Neutrophil (primary cell): ENCODE measurements around the gene MPHOSPH8.

Source experiments
- H3K27ac ChIP-seq: fragments of 200-600 bp; sonication (generic); 2 replicates; pipeline ENCODE4 v1.5.1; 2016; ENCODE audit warnings: mild to moderate bottlenecking, moderate library complexity
- H3K27me3 ChIP-seq: fragments of 200-600 bp; sonication (generic); 2 replicates; pipeline ENCODE4 v1.6.0; 2016; ENCODE audit warnings: mild to moderate bottlenecking
- H3K36me3 ChIP-seq: fragments of 200-600 bp; sonication (generic); 2 replicates; pipeline ENCODE4 v1.5.1; 2017
- H3K4me1 ChIP-seq, 2 experiments: fragments of 200-600 bp in 1 of 2; sonication (generic) in 1 of 2; 1 replicate in 1 of 2; 2 replicates in 1 of 2; pipeline versions ENCODE4 v1.5.1 to v1.6.1; 2013 to 2016; ENCODE audit warnings: low read depth in 1 of 2, low read length in 1 of 2, mild to moderate bottlenecking in 1 of 2, moderate library complexity in 1 of 2; ENCODE audit not compliant: control insufficient read depth in 1 of 2, insufficient read depth in 1 of 2
- H3K4me3 ChIP-seq, 2 experiments: fragments of 200-600 bp in 1 of 2; sonication (generic) in 1 of 2; 1 replicate in 1 of 2; 2 replicates in 1 of 2; pipeline ENCODE4 v1.5.1; 2013 to 2016; ENCODE audit warnings: low read depth in 1 of 2, low read length in 1 of 2, mild to moderate bottlenecking in 1 of 2, moderate library complexity in 1 of 2
- H3K9me3 ChIP-seq: fragments of 200-600 bp; sonication (generic); 2 replicates; pipeline ENCODE4 v1.5.1; 2016
- TF ChIP-seq, protein P1 (sequence below): fragments of 200-600 bp; sonication (generic); IDR thresholded peaks from 2 replicates; pipeline ENCODE4 v1.5.1; 2016; ENCODE audit warnings: antibody characterized with exemption

MPHOSPH8 gene

DNA sequence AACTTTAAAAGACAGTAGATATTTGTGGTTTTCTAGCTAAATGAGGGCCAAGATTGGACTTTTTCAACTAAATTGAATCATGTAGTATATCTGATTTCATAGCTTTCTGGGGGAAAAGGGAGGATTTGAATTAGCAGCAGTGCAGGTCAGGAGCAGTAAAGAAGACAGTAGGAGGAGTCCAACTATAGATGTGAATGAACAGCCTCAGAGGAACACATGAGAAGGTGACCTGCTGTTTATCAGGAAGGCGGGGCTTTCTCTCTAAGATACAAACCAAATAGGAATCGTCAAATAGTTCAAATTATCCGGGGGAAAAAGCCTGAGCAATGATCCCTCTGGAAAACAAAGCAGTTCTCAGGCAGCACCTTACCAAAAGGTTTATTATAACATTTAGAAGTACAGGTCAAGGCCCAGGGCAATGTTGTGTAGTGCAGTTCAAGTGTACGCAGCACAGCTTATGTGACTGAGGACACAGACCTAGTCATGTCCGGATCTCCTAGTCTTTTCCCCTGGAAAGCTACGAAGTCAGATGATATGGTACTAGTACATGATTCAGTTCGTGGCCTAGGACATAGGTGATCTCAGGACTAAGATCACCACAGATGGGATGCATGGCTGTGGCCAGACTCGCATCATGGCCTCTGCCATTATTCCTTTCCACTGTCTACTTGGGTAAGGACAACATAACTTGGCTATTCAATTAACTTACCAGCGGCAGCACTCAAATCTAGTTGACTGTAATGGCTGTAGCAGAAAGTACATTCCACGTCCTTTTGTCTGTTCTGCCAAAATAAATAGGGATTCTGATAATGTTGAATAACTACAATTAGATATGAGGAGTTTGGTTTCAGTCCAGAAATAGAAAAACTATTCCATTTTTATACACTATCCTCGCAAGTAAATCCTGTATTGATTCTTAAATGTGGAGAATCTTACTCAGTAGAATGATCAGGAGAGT is 40.3 kb downstream of the MPHOSPH8 start:
- TF ChIP-seq, protein P1, sequence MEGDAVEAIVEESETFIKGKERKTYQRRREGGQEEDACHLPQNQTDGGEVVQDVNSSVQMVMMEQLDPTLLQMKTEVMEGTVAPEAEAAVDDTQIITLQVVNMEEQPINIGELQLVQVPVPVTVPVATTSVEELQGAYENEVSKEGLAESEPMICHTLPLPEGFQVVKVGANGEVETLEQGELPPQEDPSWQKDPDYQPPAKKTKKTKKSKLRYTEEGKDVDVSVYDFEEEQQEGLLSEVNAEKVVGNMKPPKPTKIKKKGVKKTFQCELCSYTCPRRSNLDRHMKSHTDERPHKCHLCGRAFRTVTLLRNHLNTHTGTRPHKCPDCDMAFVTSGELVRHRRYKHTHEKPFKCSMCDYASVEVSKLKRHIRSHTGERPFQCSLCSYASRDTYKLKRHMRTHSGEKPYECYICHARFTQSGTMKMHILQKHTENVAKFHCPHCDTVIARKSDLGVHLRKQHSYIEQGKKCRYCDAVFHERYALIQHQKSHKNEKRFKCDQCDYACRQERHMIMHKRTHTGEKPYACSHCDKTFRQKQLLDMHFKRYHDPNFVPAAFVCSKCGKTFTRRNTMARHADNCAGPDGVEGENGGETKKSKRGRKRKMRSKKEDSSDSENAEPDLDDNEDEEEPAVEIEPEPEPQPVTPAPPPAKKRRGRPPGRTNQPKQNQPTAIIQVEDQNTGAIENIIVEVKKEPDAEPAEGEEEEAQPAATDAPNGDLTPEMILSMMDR, result no peak
- Histone ChIP-seq H3K4me1 (no peaks in the 10 kb centered on the region), H3K27me3 (no peaks in the 10 kb centered on the region), H3K4me3 (no peak overlapping the region), H3K36me3 (peaks cover 96% of the 10 kb centered on the region), H3K9me3 (no peaks in the 10 kb centered on the region), H3K27ac (no peak overlapping the region)

DNA sequence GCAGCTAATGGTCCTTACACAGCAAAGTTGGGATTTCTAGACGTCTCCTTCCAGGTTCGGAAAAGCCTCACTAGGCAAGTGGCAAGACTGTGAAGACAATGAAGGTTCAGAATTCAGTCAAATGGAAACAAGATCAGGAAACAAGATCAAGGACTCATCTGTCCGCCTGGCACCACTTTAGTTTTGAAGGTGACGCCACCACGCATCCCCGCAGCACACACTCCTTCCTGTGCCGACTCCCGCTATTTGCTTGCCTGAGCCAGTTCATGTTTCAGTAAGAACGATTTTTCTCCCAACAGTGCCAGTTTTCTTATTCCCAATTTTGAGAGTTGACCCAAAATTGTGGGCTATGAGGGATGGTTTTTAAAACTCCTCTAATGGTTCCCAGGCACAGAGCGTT is 41.4 kb downstream of the MPHOSPH8 start:
- no peaks in the 10 kb centered on the region for H3K4me1 ChIP-seq
- no peaks in the 10 kb centered on the region for H3K27me3 ChIP-seq
- H3K27ac ChIP-seq, result no peak overlapping the region
- TF ChIP-seq, protein P1, result no peak
- no peaks in the 10 kb centered on the region for H3K9me3 ChIP-seq
- no peak overlapping the region for H3K4me3 ChIP-seq
- peaks cover 86% of the 10 kb centered on the region for H3K36me3 ChIP-seq

DNA sequence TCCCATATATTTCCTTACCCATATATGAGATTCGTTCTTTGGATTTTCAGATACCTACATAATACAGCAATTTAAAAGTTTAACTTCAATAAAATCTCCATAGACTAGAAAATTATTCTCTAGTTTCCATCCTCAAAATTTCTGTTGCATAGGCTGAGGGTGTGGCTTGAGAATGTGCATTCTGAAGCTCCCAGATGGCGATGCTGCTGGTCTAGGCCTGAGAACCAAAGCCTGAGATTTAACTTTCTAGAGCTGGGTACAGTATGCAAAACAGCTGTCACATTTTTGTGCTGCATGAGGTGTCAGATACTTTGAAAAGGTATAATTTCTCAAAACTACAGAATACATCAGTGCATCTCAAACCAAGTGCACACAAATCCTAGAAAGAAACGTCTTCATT is 42.7 kb downstream of the MPHOSPH8 start:
- Histone ChIP-seq H3K36me3 (peaks cover 73% of the 10 kb centered on the region), H3K27ac (no peak overlapping the region), H3K27me3 (no peaks in the 10 kb centered on the region), H3K4me3 (no peak overlapping the region), H3K9me3 (no peaks in the 10 kb centered on the region), H3K4me1 (peaks cover 2 to 3% of the 10 kb centered on the region in 2 experiments)
- TF ChIP-seq, protein P1, result no peak

DNA sequence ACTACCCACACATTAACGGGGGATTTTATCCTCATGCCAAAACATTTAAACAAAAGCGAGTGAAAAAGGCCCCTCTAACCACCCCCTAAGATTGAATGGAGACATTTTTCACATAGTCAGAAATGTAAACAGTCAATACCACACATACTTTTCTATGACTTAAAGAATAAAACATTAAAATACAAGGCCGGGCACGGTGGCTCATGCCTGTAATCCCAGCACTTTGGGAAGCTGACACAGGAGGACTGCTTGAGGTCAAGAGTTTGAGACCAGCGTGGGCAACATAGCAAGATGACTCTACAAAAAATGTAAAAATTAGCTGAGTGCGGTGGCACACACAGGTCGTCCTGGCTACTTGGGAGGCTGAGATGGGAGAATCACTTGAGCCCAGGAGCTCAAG is 47.3 kb downstream of the MPHOSPH8 start:
- Histone ChIP-seq H3K4me3 (no peak overlapping the region), H3K36me3 (peaks cover 31% of the 10 kb centered on the region), H3K9me3 (no peaks in the 10 kb centered on the region), H3K27me3 (no peaks in the 10 kb centered on the region), H3K4me1 (peaks cover 10% of the 10 kb centered on the region in 2 experiments), H3K27ac (no peak overlapping the region)
- TF ChIP-seq, protein P1, result no peak

DNA sequence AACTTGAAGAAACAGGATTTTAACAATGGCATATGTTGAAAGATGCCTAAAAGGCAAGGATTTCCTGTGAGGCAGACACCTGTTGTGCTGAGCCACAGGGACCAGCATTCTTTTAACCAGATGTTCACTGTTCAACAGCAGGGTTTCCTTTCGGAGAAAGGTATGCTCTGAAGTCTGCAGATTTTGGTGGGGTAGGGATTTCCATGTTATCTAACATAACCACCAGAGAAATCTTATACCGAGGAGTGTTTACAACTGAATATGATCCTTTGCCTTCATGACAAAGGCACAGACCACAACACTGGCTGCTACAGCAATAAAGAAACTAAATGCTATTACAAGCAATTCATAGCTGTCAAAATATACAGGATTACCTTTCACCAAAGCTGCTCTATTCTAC is 48.1 kb downstream of the MPHOSPH8 start:
- Histone ChIP-seq H3K36me3 (peaks cover 23% of the 10 kb centered on the region), H3K4me3 (no peak overlapping the region), H3K4me1 (peaks cover 10% of the 10 kb centered on the region in 2 experiments), H3K9me3 (no peaks in the 10 kb centered on the region), H3K27ac (peak overlapping the region; percentile 26), H3K27me3 (no peaks in the 10 kb centered on the region)
- TF ChIP-seq, protein P1, result no peak
